Tongue (tissue), 2 donors: ENCODE results near the gene KRT12. TPM values are rescaled to one million over a fixed set of nuclear protein-coding genes. Genes with fewer than 3 reads are reported as not detected.
"Not testable (repeated sequence)": the region's sequence is repeated elsewhere in the genome, so short reads cannot be mapped to it uniquely, and the experiment has no call there.

ENCODE experiments used
- DNase-seq: peaks from one replicate; pipeline ENCODE4 v3.0.0-alpha.2; 2015
- total RNA-seq: library from RNA; depleted of rRNA; stranded (reverse); fragments of >200 nt; gene quantifications from one replicate; pipeline ENCODE4 v1.2.3, GENCODE V29; 2014

KRT12 gene
- total RNA-seq, 1 donor from 2014 or later, result not detected

GRCh38 chr17:40814657-40815056 lies 52.4 kb downstream of the KRT12 start:
- DNase-seq, result not testable (repeated sequence)

DNA sequence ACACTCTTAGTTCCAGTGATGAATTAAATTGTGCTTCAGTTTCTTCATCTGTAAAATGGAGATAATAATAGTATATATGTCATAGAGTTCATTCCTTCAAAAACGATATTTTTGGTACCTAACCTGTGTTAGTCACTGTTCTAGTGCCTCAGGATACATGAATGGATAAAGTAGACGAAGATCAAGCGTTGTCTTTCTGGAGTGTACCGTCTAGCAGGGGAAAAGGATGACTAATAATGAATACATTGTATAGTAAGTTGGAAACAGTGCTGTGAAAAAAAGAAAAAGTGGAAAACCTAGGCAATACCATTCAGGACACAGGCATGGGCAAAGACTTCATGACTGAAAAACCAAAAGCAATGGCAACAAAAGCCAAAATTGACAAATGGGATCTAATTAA lies 53.2 kb downstream of the KRT12 start:
- DNase-seq, result no peak

- no peak for DNase-seq
These were observed 54.4 kb downstream of the KRT12 start for GRCh38 chr17:40812639-40813038.

Other genes with a start within 250 kb of the KRT12 start
- gene SMARCE1, start 219.4 kb downstream of the KRT12 start, total RNA-seq, result 101 TPM
- not detected for gene KRT222, start 202.0 kb downstream of the KRT12 start, total RNA-seq
- 0.31 TPM for gene KRT24, start 163.5 kb downstream of the KRT12 start, total RNA-seq
- not detected for gene KRT25, start 111.9 kb downstream of the KRT12 start, total RNA-seq
- not detected for gene KRT26, start 95.0 kb downstream of the KRT12 start, total RNA-seq
- gene KRT27, start 84.7 kb downstream of the KRT12 start, total RNA-seq, result not detected
- gene KRT28, start 67.3 kb downstream of the KRT12 start, total RNA-seq, result not detected
- 13.6 TPM for gene KRT10, start 44.6 kb downstream of the KRT12 start, total RNA-seq
- gene KRT20, start 18.0 kb upstream of the KRT12 start, total RNA-seq, result 0.51 TPM
- 26.3 TPM for gene KRT23, start 70.4 kb upstream of the KRT12 start, total RNA-seq
- 1.8 TPM for gene KRT39, start 99.7 kb upstream of the KRT12 start, total RNA-seq
- 7.7 TPM for gene KRT40, start 117.1 kb upstream of the KRT12 start, total RNA-seq
- gene KRTAP3-3, start 126.9 kb upstream of the KRT12 start, total RNA-seq, result not detected
- gene KRTAP3-2, start 132.7 kb upstream of the KRT12 start, total RNA-seq, result not detected
- gene KRTAP3-1, start 141.9 kb upstream of the KRT12 start, total RNA-seq, result not detected
- gene KRTAP1-5, start 160.0 kb upstream of the KRT12 start, total RNA-seq, result not detected
- not detected for gene KRTAP1-4, start 163.0 kb upstream of the KRT12 start, total RNA-seq
- gene KRTAP1-3, start 167.7 kb upstream of the KRT12 start, total RNA-seq, result not detected
- not detected for gene KRTAP1-1, start 174.2 kb upstream of the KRT12 start, total RNA-seq
- gene KRTAP2-1, start 180.1 kb upstream of the KRT12 start, total RNA-seq, result not detected
- gene KRTAP2-2, start 188.0 kb upstream of the KRT12 start, total RNA-seq, result not detected
- not detected for gene KRTAP2-3, start 192.9 kb upstream of the KRT12 start, total RNA-seq
- not detected for gene KRTAP2-4, start 198.7 kb upstream of the KRT12 start, total RNA-seq
- gene KRTAP4-7, start 216.9 kb upstream of the KRT12 start, total RNA-seq, result not detected
- gene KRTAP4-8, start 230.9 kb upstream of the KRT12 start, total RNA-seq, result not detected
- gene KRTAP4-16, start 235.0 kb upstream of the KRT12 start, total RNA-seq, result not detected
- not detected for gene KRTAP4-9, start 238.2 kb upstream of the KRT12 start, total RNA-seq